A172 (cell line): Measurements from ENCODE around the gene KCNMB1. TPM values are rescaled to one million over a fixed set of nuclear protein-coding genes. Genes with fewer than 3 reads are reported as not detected.
A peak's percentile ranks its signal among the peaks of the same experiment; 100 is the strongest.

ENCODE experiments used
- DNase-seq: peaks from one replicate; pipeline ENCODE4 v3.0.0-alpha.2; 2015; ENCODE audit warnings: low spot score
- total RNA-seq: library from RNA; depleted of rRNA; stranded (reverse); fragments of >200 nt; shearing (Covaris generic); gene quantifications from 2 replicates; pipeline ENCODE4 v1.2.3, GENCODE V29; 2014

Gene KCNMB1
- total RNA-seq, 1 experiment from 2014 or later, result not detected

DNA sequence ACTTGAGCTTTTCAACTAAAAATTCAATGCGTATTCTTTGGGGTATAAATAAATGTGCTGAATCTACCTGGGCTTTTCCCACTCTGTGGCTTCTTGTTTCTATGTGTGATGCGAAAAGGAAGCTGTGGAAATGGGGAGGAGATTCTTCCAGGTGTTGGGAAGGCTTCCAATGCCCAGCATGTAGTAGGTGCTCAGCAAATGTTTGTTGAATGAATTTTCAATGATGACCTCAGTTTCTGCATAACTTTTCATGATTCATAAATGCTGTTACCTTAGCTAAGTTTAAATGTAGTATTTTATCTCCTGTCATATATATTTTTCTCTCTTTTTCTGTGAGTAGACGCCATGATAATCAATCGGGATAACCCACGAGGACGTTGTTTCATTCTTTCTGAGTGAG lies 25.6 kb upstream of the KCNMB1 start:
- DNase-seq, result no peak

DNA sequence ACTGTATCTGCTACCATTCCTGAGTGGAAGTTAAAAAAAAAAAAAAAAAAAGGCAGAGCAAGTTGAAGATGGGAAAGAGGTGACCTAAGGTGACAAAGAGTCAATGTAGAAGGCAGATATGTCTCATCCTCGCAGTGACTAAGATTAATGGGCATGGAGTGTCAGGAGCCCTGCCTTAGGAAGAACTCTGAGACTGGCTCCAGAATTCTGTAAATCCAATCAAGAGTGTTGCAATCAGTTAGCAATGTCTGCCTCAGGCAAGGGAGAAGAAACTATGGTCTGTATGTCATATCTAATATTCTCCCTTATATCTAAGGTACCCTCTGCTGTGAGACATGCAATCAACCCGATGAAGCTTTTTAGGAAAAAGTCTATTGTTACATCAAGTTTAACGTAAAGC lies 24.7 kb upstream of the KCNMB1 start:
- DNase-seq, result no peak

DNA sequence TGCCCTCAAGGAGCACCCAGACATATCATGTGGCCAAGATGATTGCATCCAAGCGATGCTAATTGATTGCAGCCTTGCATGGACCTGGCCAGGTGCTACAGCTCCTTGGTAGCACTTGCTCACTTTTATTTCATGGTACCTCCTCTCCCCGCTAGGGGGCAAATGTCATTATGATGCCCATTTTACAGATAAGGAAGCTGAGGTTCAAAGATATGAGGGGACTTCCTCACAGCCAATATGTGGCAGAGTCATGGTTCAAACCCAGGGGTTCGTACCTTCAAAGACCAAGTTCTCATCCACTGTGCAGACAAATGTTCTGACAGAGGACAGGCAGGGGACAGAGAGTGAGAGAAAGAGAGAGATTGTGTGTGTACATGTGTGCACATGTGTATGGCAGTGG lies 21.9 kb upstream of the KCNMB1 start:
- no peak for DNase-seq

DNA sequence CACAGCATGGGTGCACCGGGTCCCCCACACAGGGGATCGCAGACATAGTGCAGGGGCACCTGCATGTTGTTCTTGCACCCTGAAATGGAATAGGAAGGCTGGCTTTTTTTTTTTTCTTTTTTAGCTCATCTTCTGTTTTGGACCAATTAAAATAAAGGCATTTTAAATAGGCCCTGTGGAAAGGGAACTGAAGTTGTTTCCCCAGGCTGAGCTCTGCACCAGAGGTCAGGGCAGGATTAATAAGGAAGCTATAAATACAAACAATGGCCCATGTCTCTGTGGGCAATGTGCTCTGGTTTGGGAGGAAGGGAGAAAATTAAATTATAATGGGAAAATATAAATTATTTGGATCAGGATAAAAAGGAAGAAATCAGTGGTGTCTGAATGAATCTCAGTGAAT lies 21.2 kb upstream of the KCNMB1 start:
- DNase-seq, result no peak

DNA sequence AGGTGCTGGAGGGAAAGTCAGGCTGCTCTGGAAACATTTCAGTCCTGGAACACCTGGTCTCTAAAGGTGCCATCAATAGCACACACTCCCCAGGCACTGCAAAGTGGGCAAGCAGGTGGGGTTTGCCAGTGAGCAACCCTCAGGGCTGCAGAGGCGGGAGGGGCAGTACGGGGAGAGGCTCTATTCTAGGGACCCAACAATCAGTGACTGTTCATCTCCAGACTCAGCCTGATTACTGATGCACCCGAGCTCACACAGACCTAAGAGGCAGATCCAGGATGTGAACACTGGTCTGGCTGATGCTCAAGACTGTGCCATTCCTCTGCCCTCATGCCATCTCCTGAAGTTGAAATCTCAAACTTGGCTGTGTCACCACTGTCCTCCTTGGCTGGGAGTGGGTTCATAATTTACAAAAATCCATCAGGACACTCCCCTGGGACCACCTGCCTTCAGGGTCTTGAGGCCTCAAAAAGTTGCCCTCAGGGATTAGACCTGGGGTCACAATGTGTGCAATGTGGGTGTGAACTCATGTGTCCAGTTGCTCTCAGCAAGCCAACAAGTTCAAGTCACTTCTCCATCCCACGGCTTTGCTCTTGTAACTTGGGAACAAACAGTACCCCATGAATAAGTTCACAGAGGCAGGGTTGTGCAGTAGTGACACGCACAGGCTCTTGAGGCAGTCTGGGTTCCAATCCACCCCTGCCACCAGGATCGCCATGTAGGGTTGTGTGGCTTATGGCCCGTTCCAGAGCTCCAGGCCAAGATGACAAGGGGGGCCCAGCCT lies 19.9 kb upstream of the KCNMB1 start:
- no peak for DNase-seq

DNA sequence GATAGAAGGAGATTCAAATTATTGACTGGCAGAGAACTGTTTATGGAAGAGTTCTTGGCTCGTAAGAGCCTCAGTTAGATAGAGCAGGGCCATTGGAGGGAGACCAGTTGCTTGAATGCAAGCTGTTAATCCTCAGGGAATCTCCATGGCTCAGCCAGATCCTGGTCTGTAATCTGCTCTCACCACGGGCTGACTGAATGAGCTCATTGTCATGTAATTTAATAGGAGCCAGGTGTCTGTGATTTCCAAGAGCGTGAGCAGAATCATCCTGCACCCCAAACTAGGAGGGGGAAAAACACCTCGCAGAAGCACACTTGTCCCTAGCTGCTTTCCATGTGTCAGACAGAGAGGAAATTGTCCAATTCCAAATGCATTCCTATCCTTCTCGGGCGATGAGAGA lies 19.1 kb upstream of the KCNMB1 start:
- no peak for DNase-seq

DNA sequence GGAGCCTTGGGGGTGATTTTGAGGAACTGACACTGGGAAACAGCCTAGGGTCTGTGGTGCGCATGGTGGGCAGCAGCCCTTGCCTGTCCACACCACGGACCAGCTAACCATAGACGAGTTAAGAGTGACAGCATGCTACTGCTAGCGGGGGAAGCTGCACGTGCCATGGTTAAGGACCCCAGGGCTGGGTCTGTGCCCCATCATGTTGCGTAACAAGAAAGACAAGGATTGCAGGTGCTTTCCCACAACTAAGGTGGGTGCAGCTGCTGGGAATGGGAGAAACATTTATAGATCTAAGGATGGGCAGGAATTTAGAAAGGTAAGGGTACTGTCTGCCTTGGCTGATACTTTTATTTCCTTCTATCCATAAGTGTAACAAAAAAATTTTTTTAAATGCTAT lies 17.9 kb upstream of the KCNMB1 start:
- no peak for DNase-seq

DNA sequence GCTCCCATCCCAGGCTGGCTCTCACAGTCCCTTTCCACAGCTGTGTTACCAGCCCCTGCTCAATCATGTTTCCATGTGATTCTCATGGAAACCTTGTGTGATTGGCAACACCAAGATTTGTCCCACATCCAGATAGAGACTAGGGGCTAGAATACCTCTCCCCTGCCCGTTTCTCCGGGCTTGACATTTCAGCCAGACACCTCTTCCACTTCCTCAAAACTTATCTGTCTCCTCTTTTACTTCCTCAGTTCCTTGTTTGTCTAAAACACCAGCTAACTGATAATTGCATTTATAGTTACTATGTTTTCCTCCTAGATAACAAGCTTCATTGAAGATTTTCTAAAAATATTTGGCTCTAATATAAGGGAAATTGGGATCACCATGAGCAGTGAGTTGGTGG lies 16.6 kb upstream of the KCNMB1 start:
- no peak for DNase-seq

DNA sequence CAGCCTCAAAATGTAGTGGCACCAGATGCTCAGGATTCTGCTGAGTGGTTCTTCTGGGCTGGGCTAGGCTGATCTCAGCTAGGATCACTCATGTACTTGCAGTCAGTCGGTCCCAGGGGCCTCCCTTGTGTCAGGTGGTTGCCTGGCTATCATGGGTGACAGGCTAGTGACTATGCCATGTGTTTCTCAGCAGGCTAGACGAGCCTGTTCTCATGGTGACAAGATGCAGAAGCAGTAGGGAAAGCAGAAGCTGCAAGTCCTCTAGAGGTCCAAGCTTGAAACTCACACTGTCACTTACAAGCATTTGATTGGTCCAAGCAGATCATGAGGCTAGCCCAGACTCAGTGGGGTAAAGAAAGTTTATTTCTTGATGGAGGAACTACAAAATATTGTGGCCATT lies 15.2 kb upstream of the KCNMB1 start:
- no peak for DNase-seq

DNA sequence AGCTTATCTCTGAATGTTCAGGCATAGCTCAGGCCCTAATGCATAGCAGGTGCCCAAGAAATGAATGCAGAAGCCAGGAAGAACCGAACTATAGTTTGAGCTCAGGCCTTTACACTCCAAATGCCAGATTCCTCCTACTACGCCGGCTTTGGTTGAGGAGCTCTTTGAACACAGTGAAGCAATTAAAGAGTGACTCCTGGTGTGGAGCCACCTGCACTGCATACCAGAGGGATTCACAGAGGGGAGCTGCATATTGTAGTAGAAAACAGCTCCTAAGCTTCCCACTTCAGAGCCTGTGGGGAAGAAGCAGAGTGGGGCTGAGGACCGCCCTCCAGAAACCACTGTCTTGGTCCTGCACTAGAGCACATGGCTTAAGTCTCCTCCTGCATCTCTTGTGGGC lies 14.5 kb upstream of the KCNMB1 start:
- no peak for DNase-seq

DNA sequence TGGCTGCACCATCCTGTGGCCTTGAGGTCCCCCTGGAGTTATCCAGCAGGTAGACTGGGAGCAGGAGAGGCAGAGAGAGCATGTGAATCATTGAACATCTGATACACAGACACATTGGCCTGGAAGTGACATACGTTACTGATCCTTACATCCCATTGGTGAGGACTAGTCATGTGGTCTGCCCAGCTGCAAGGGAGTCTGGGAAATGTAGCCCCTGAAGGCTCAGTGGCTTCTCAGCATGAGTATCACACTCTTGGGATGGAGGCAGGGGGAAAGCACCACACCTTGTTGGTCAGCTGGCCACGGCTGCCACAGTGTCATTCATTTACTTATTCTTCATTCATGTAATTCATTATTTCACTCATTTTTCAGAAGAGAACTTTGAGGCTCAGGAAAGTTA lies 13.3 kb upstream of the KCNMB1 start:
- DNase-seq, result no peak

DNA sequence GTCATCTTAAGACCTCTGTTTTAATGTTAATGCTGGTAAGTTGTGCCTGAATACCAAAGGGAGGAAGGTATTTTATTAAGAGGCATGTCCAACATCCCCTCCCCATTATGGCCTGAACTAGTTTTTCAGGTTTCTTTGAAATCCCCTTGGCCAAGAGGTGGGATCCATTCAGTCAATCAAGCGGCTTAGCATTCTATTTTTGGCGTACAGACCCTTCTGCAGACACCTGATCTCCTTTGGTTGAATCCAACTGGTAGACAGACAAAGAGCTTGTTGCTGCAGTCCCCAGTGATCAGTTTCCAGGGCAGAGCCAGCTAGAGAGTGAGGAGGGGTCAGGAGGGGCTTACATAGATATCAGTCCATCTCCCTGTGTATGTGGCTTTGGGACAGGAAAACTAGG lies 7.9 kb upstream of the KCNMB1 start:
- DNase-seq, result no peak

DNA sequence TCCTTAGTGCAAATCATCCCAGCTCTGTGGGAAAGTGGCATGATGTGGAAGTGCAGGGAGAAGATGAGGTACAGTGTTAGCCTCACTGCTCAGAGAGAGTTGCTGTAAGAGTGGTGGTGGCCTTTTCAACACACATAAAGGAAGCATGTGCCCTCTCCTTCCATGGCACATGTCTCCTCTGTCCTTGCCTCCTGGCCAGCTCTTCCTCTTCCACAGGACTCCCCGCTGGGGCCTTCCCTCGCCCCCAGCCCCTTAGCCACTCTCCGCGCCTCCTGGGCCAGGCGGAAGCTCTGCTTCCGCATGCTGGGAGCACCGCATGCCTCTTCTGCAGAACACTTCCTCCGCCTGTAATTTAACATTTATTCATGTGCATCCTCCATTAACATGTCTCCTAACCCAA lies 4.8 kb upstream of the KCNMB1 start:
- DNase-seq, result no peak

DNA sequence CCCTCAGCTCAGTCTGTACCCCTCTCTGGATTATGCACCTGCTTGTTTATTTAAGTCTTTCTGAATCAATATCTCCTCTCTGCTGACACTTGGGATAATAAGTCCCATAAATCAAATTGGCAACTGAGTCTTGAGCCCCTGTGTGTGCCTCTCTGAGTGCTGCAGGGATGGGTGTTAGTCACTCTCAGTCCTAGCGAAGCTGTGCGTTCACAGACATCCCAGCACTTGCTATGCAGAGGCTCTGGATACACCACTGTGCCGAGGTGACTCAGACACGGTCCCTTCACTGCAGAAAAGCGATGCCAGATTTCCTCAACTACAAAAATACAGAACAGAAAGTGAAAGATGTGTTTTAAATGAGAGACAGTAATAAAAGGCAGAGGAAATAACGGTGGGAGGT lies 4.1 kb upstream of the KCNMB1 start:
- peak; percentile 8 for DNase-seq

DNA sequence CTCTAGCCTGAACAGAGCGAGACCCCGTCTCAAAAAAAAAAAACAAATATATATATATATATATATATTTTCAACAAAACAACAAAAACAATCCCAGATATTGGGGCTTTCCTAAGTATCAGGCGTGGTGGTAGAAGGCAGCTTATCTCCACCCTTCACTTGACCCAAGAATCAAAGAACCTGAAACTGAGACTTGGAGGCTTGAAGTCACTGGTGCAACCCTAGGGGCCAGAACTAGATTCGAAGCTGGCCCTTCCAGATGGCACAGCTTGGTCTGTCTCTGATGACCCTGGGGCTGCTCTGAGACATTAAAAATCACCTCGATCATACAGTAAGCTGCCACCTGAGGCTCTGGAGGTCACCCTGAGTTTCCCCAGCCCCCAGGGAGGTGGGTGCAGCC lies 1.3 kb upstream of the KCNMB1 start:
- DNase-seq, result no peak

DNA sequence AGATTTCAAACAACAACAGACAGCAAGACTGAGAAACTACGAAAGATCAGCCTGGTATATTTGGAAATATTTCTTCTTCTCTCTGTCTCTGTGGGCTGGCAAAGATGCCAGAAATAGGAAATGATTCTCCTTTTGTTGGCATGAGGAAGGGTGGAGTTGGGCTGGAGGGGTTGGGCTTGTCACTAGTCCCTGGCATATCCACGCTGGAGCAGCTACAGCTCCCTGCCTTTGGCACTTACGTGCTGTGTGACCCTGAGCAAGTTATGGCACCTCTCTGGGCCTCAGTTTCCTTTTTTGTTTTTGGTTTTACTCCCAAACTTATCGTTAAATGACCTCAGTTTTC lies 354 bp upstream of the KCNMB1 start:
- DNase-seq, result no peak

DNA sequence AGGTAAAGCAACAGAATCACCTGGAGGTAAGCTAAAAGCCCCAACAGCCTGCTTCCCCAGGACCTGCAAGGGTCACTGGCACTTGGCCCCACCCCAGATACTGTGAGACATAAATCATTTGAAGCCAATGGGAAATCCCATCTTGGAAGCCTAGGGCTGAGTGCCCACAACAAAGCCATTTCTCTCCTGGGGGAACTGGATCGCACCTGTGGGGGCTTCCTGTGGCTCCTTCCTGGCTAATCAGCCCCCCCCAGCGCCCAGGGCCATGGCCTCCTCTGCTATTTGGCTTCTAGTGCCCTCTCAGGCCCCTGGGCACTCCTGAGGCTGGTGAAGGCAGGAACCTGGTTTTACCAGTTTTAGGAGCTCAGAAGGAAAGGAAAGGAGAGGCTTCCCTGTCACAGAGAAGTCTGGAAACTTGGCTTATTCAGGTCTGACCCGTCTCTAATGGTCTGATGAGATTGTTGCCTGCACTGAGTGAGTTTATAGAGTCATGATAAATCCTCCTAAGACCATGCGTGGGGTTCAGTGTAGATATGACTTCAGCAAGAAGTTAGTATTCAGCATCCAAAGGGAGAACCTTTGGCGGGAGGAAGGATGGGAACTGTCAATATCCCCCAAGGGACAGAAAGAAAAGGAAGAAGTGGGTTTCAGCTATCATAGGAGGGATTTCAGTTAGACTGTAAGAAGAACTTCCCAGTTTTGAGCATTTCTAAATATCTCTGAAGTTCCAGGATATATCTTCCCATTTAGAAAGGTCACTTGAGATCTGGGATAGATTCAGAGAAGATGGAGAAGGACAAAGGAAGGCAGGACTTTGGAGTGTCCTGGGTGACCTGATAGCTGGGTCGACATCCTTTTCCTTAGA lies 1.2 kb downstream of the KCNMB1 start:
- DNase-seq, result no peak

DNA sequence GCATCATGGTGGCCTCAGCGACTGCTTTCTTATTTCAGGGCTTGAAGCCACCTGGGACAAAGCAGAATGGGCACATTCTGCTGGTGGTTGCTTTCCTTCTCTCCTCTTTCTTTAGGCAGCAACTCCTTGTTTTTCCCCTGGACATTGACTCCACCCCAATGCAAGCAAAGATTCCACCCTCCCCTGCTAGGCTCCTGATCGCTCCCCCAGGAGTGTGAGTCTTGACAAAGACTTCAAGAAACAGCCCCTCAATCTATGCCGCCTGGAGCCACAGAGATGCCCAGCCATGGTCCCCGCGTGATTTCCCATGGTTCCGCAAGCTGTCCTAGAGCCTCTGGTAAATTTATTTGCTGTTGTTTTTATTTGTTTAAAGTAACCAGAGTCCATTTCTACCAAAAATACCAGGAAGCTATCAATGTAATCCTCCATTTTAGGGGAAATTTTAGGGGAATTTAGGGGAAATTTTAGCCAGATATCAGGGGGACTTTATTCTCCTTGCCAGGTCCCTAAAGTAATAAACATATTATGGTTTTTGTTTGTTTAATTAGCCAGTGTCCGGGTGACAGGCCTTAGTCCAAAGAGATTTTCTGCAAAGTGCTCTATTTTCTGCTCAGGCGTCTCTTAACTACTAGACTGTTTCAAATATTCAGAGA lies 2.3 kb downstream of the KCNMB1 start:
- DNase-seq, result no peak

DNA sequence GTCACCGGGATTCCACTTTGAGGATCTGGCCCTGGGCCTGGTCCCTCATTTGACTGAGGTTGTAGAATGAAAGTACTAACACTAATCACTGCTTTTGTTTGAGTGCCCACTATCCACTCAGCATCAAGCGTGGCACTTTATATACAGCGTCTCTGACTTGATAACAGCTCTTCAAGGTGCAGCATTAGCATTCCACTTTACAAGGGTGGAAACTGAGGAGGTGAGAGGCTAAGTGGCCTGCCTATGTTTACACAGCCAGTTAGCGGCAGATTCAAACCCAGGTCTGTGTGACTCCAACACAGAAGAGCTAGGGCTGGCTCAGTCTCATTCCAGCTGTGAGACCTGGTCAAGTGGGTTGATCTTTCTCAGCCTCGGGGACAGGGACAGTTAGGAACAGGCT lies 5.9 kb downstream of the KCNMB1 start:
- DNase-seq, result no peak

DNA sequence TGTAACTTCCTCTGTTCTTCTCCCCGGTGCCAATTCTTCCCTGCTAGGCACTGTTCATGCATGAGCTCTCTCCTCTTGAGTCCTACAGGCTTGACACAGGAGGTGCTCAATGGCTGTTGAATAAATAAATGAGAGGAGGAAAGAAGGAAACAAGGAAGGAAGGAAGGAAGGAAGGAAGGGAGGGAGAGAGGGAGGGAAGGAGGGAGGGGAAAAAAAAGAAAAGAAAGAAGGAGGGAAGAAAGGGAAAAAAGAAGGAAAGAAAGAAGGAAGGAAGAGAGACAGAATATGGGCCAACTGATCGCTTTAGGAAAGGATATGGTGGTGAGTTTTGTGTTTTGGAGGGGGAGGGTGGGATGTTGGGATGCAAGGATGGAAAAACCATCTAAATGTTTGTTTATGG lies 6.4 kb downstream of the KCNMB1 start:
- no peak for DNase-seq

DNA sequence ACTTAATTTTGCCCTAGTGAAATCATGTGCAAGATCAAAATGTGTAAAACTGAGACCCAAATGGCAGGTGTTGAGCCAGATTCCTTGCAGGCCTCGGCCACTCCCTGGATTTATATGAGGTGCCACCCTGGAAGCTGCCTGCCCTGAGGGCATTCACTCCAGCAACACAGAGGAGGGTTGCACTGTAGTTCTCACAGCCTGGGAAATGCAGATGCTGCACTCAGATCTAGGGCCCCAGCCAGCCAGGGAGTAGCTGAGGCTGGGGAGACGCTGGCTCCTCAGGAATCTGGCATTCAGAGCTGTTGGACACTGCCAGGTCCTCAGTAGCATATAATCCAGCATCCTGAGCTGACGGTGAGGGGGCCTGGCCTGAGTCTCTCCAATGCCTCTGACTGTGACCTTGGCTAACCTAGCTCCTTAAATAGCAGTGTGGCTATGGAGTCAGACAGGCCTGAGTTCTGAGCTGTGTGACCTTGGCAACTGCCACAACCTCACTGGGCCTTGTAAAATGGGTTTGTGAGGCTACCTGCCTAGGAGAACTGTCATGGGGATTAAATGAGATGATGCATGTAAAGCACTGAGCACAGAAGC lies 8.7 kb downstream of the KCNMB1 start:
- no peak for DNase-seq

DNA sequence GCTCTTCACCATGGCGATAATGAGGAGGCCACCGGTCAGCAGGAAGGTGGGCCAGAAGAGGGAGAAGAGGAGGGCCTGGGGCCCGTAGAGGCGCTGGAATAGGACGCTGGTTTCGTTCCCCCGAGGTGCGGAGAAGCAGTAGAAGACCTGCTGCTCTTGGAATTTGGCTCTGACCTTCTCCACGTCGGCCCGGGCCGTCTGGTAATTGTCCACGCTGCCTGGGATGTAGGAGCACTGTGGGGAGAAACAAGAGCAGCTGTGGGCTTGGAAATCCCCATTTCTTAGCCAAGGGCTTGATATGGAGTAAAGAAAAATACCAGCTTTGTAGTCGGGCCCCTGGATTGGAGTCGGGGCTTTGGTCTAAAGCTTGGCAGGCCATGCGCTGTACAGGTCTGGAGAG lies 10.4 kb downstream of the KCNMB1 start:
- no peak for DNase-seq

DNA sequence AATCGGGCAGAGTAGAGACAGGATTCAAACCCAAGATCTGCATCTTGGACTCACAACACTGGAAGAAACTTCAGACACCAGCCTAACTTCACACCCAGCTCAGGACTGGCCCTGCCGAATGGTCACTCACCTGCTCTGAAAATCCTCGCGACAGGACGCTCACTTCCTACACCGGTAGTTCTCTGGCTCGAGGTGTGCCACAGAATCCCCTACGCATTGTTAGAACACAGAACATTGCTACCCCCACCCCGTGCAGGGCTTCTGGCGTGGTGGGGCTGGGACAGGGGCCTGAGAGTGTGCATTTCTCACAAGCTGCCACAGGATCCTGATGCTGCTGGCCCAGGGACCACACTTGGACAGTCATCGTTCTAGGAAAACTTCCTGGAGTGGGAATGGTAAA lies 12.1 kb downstream of the KCNMB1 start:
- DNase-seq, result no peak
